GM18511 (cell line): ENCODE data around the gene PTPRG.
A peak's percentile ranks its signal among the peaks of the same experiment; 100 is the strongest.

ENCODE experiments used
- ATAC-seq: cut with Tn5 transposase; IDR thresholded peaks from one replicate; pipeline ENCODE4 v1.9.1; 2021; ENCODE audit warnings: mild to moderate bottlenecking, moderate library complexity; ENCODE audit not compliant: unreplicated experiment

The PTPRG gene

DNA sequence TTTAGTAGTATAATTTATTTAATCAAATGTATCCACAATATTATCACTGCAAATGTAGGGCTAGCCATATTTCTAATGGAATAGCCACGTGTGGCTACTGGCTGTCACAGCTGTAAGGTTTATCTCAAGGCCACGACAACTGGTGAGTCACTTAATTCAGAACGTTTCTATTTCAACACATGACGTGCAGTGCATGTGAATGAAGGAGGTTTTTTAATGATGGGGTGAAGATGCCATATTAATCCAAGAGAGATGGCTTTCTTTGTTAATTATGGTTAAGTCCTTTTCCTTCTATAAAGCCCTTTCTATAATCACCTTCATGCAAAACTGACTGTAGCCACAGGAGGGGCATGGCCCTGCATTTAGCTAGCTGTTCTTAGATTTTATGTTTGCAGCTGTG is 600.0 kb downstream of the PTPRG start:
- ATAC-seq: no peak

DNA sequence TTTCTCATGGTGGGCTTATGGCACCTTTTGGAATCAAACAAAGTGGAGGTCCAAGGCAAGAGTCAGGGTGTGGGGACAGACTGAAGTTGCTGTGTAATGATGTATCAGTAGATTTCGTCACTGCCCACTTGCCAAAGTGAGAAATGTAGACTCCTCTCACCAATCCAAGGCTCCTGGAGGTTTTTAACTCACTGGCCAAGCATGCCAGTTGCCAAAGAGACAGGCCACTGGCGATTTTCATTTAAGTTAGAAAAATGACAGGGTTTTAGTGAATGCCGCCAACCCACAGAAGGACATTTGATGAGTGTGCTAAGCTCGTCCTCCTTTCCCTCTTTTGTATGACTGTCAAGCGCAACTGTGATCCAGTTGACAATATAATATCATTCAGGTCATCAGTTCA is 602.8 kb downstream of the PTPRG start:
- ATAC-seq: no peak

DNA sequence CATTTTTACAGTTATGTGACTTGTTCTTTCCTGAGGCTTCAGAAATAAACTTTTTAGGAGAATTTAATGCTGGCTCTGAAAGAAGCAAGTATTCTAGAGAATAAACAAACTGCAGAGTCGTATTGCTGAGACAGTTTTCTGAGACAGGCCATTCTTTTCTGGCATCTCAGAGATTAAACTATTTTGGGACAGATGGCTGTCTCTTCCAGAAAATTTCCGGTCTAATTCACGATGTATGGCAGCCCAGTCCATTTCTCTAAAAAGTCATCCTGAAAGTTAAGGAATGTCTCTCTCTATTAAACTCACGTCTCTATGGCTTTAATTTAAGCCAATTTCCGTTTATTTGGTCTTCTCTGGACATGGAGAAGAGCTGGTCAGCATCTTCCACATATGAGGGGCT is 603.4 kb downstream of the PTPRG start:
- no peak for ATAC-seq

DNA sequence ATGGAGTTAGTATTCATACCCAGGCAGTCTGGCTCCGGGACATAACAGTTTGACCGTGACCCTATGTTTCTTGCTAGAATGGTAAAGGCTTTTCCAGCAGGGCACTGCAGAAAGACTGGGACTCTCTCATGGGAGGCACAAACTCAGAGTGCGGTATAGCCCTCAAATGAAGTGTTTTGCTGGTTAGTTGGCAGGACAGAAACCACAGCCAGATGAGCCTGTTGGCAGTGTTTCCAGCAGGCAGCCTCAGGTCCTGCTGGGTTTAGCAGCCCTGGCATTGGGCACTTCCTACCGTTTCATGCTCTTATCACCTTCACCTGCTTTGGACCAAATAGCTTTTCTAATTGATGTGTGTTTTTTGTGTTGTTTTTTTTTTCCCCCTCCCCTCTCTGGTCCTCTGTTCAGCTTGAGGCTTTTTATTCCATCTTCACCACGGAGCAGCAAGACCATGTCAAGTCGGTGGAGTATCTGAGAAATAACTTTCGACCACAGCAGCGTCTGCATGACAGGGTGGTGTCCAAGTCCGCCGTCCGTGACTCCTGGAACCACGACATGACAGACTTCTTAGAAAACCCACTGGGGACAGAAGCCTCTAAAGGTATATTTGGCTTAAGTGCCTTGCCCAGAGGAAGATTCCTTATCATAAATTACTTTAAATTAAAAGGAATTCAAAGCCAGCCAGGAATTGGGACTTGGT is 606.3 kb downstream of the PTPRG start:
- no peak for ATAC-seq

DNA sequence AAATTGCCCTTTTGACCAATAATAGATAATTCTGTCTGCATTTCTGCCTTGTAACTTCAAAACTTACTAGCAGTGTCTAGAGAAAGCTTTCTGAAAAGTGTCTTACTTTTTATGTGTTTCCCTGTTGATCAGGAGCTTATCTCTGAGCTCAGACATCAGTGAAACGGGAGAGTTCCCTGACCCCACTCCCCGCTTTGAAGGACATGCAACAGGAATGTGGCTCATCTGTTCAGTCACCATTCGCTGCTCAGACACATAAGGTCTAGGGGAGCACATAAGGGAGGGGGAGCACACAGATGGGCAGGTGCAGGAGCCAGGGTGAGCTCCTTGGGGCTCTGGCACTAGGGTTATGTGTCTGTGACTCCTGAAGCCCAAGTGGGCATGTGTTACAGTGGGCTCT is 607.0 kb downstream of the PTPRG start:
- no peak for ATAC-seq

DNA sequence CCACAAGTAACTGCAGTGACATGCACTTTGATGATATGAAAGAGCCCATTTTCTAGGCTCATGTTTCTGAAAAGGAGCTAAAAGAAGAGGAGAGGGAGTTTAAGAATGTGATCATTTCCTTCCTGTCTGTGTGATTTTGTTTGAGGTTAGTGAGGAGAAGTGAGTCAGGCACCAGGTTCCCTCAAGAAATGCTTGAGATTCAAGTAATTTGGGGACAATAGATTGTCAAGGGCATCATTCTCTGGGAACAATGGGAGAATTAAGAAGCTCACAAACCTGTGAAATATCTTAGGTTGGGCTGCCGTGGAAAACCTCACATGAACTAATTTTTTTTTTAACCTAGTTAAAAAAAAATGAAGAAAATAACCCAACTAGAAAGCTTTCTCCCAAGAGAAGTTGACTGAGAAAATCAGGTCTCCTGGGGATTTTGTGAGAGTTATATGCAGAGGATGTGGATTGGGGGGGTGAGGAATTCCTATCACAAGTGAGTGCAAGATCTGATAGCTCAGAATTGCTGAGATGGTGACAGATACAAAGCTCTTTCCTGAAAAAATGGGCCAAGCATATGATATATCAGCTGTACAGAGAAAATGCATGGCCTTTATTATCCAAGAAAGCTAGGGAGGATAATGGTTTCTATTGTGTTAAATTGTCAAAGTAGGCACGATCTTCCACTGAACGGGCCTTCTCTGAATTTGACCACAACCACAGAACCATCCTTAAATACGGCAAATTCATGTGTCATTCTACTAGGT is 608.7 kb downstream of the PTPRG start:
- no peak for ATAC-seq

DNA sequence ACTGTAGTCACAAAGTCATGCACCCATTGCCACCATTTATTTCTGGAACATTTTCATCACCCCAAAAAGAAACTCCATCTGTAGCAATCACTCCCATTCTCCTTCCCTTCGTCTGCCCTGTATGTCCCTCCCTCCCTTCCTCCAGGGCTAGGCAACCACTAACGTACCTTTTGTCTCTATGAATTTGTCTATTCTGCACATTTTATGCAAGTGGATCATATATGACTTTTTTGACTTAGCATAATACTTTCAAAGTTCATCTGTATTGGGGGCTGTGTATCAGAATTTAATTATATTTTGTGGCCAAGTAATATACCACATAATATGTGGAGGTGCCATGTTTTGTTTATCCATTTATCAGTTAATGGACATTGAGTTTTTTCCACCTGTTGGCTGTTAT is 610.4 kb downstream of the PTPRG start:
- ATAC-seq: no peak

DNA sequence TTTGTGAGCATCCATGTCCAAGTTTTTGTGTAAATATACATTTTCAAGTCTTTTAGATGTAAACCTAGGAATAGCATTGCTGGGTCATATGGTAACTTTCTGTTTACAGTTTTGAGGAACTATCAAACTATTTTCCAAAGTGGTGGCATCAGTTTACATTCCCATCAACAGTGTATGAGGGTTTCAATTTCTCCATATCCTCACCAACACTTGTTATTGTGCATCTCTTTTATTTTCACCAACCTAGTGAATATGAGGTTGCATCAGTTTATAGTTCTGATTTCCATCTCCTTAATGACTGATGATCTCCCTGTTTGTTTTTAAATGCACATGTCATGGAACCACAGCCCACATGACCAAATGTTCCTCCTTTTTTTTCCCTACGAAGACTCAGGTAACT is 610.8 kb downstream of the PTPRG start:
- no peak for ATAC-seq

DNA sequence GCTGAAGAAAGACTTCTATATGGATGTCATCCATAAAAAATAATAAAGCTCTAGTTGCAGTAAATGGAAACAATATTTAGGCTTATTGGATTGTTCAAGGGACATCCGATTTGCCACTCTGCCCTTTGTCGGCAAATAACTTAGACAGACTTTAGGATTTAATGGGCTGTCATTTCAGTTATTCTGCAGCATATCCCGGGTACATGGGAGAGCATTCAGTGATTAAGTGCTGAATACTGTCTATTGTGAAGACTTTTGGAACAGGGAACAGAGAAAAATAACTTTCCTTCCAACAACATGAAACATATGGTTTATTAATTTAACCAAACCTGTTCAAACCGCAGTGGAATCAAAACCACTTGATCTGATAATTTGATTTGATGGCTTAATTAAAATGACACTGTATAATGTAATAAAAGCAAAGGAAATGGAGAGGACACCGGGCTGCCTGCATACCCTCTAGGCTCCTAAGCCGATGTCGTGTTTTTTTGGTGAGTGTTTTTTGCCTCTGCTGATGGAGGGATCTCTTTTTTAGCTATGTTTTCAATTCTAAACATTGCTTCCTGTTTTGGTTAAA is 612.7 kb downstream of the PTPRG start:
- ATAC-seq: no peak

DNA sequence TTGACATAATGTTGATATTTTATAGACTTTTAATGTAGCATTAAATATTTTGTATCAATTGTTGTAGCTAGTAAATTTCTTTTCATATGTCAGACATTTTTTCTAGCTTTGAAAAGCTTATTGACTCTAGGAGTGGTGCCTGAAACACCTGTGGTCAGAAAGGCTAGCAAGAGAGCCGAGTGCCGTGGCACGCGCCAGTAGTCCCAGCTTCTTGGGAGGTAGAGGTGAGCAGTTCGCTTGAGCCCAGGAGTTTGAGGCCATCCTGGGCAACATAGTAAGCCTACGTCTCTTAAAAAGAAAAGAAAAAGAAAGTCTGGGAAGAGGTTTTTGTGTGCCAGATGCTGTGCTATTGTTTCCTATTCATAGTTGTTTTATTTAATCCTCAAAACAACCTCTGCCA is 613.8 kb downstream of the PTPRG start:
- ATAC-seq: no peak

DNA sequence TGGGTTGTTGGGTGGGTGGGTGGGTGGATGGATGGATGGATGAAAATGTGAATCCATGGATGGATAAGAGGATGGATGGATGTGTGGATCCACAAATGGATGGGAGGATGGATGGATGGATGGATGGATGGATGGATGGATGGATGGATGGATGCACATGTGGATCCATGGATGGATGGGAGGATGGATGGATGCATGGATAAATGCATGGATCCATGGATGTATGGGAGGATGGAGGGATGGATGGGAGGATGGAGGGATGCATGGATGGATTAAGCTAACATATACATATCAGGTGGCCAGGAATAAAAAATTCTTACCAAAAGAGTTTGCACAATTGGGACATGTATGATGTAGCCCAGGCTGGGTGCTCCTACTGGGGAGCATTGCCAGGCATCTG is 616.7 kb downstream of the PTPRG start:
- no peak for ATAC-seq

DNA sequence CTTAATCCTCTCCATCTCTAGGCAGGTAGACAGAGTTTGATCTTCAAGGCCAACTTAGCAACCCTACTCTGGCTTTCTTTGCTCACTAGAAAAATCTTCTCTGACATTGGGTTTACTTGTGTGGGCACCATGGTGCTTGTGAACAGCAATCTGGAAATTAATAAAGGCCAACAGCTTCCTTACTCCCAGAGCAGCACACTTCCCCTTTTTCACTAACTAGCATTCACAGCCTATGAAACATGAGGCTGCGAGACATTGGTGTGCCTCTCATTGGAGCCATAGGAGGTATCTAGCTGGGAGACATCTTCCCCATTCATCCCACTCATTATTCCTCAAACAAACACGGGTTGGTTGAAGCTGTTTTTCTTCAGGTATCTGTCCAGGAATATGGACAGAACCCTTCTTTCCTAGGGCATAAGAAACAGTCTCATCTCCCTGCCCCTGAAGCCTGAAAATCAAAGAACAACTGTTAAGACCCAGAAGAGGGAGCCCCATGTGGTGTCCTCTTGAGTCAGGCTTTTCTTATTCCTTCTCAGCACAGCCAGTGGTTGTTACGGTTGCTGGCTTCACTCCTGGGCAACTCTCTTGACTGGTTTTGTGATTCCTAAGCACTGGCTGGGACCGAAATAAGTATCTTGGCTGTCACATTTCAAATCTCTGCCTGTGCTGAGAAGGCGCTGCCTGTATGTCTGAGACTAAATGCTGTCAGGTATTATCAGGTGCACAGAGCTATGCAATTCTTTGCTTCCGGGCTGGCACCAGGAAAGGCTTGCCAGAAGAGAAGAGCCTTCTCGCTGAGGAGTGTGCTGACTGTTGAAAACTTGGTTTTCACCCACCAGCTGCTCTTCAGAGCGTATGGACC is 617.6 kb downstream of the PTPRG start:
- ATAC-seq: no peak

DNA sequence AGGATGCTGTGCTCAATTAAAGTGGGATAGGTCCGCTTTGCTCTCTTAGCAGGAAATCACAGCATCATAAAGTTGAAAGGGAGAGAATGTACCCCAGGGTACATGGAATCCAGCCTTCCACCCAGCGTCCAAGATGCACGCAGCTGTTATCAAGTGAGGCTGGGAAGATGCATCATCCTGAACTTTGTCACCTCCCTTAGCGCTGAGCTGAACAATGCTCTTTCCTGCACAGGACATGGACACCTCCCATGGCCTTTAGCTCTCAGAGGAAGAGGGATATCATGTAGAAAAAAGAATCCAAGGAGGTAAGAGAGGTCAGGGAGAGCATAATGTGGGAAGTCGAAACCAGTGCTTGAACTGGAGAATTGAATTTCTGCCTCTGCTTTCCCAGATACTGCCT is 619.1 kb downstream of the PTPRG start:
- no peak for ATAC-seq

DNA sequence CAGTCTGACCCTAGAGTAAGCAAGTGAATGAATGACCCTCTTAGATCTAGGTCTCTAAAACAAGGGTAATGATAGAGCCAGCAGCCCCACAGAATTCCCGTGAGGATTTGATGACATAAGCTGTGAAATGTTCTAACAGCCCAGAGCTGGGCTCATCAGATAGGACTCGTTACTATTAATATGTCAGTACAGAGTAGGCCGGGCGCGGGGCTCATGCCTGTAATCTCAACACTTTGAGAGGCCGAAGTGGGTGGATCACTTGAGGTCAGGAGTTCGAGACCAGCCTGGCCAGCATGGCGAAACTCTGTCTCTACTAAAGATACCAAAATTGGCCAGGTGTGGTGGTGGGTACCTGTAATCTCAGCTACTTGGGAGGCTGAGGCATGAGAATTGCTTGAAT is 621.7 kb downstream of the PTPRG start:
- no peak for ATAC-seq

DNA sequence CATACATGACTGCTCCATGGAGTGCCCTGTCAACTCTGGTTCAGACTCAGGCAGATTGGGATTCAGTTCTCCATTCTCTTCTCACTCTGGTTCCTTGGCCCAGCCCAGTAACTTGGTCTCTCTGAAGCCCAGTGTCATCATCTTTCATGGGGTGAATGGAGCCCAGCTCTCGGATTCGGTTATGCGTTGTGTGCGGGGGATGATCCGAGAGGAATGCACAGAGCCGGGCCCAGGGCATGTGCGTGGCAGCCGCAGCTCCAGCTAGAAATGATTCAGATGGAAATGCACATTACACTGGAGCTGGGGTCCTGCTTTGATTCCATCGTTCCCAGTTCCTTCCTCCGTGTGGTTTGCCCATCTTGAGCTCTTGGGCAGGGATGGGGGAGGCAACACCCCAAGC is 622.6 kb downstream of the PTPRG start:
- ATAC-seq: no peak

DNA sequence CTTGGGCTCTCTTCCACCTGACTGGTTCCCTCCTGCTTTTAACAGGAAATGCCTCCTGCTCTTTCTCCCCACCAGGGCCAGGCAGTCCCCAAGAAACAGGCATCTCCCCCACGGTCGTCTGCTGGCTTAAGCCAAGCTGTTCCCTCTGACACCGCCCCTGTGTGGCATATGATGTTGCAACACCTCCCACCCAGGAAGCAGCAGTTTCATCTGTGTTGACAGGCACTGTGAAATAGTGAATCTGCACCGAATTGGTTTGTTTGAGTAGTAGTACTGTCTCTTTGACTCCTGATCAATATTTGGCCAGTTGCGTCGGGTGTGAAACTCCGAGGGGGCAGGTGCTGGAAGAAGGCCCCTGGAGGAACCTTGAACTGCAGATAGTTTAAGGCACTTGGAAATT is 623.2 kb downstream of the PTPRG start:
- ATAC-seq: no peak

DNA sequence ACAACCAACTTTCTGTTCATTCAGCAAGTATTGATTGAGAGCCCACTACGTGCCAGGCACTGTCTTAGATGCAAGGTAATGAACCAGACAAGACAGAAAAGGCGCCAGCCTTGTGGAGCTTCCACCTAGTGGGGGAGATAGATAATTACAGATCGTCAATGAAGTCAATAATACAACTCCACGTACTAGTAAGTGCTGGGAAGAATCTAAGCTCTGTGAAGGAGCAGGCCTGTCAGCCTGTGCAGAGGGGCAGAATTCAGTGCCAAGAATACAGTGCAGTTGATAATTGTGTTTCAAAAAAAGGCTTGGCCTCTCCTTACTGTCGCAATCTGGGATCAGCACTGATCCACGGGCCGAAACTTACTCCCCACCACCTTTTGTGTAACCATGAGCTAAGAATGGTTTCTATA is 625.7 kb downstream of the PTPRG start:
- no peak for ATAC-seq

DNA sequence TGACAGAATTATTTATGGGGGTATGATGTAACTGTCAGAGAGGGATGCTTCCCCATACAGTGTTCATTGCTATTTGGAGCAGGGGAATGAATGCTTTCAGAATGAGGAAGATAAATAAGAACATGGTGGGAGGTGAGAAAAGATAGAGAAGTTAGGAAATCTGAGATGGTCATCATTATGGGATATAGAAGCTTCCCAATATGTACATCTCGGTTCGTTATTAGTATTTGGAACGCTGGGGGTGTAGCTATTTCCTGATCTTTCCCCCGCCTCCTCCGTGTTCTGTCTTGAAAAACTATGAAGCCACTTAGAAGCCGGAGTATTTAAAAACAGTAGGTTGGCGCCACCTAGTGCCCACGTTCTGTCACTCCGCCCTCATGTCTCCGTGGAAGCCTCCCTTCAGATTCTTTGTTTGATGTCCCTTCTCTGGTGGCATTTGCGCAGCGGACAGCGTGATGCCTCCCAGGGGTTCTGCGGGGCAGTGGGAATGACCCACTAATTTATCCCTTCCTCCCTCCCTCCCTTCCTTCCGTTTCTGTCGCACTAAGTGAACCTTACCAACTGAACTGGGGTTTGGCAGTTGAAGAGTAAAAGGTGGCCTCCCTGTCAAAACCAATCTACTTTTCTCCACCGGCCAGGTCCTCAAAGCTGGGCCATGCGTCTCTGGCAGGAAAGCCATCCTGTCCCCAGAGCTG is 627.5 kb downstream of the PTPRG start:
- ATAC-seq: peak; percentile 87

DNA sequence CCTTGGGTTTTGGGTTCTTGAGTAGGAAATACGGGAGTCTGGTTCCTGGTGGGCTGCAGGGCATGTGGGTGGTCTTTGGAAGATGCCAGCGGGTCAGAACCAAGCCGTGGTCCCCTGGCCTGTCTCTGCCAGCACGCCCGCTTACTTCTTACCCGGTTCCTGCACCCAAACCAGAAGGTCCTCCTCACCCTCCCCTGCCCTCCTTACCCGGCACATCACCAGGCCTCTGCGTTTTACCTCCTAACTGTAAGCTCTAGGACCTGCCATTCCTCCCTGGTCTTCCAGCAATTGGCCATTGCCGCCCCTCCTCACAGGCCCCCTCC is 628.0 kb downstream of the PTPRG start:
- ATAC-seq: no peak

DNA sequence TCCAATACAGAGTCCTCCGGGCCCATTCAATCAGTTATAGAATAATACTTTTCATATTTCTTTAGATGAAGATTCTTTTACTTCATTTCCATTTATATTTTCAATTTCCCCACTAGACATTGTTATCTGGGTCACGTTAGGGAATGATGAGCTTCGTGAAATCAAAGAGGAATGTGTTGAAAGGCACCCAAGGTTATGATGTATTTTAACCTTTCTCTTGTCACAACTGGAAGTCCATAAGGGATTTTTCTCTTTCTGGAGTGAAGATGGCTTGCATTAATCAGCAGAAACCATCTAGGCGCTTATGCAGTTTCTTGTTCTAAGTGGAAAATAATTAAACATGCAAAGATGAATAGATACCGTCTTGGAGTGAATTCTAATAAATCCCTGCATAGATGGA is 631.5 kb downstream of the PTPRG start:
- ATAC-seq: no peak
